8988T (cell line): Measurements from ENCODE around the gene DST.
"Not testable (repeated sequence)": the region's sequence is repeated elsewhere in the genome, so short reads cannot be mapped to it uniquely, and the experiment has no call there.

Experiments used
- DNase-seq: peaks from one replicate; pipeline ENCODE4 v3.0.0; 2011

Gene DST

GRCh38 chr6:56570413-56571359 is 72.0 kb downstream of the DST start:
- DNase-seq: no peak

GRCh38 chr6:56567501-56567900 is 75.2 kb downstream of the DST start:
- DNase-seq: no peak

GRCh38 chr6:56562730-56563129 is 80.0 kb downstream of the DST start:
- not testable (repeated sequence) for DNase-seq

GRCh38 chr6:56556751-56557540 is 85.7 kb downstream of the DST start:
- DNase-seq: no peak

- no peak for DNase-seq
Measured at GRCh38 chr6:56555438-56555872, 87.2 kb downstream of the DST start.

- DNase-seq: no peak
Measured at GRCh38 chr6:56552187-56553130, 90.2 kb downstream of the DST start.

- DNase-seq: no peak
Measured at GRCh38 chr6:56551409-56552120, 91.1 kb downstream of the DST start.

- no peak for DNase-seq
Measured at GRCh38 chr6:56550301-56550700, 92.4 kb downstream of the DST start.

- no peak for DNase-seq
Measured at GRCh38 chr6:56549014-56549413, 93.7 kb downstream of the DST start.

GRCh38 chr6:56547687-56548086 is 95.0 kb downstream of the DST start:
- no peak for DNase-seq

GRCh38 chr6:56542364-56543331 is 100.0 kb downstream of the DST start:
- peak; percentile 11 for DNase-seq

GRCh38 chr6:56541741-56542360 is 100.8 kb downstream of the DST start:
- DNase-seq: no peak

- no peak for DNase-seq
Measured at GRCh38 chr6:56541030-56541600, 101.6 kb downstream of the DST start.

- DNase-seq: no peak
Measured at GRCh38 chr6:56540232-56541029, 102.3 kb downstream of the DST start.

- no peak for DNase-seq
Measured at GRCh38 chr6:56539527-56540105, 103.1 kb downstream of the DST start.

- no peak for DNase-seq
Measured at GRCh38 chr6:56538851-56539250, 103.8 kb downstream of the DST start.

GRCh38 chr6:56537223-56537770 is 105.4 kb downstream of the DST start:
- DNase-seq: no peak

- no peak for DNase-seq
Measured at GRCh38 chr6:56536536-56536935, 106.2 kb downstream of the DST start.
